HG03060 (cell line): ENCODE results near the gene ZNF76.
"Not testable (repeated sequence)": the region's sequence is repeated elsewhere in the genome, so short reads cannot be mapped to it uniquely, and the experiment has no call there.

Source experiments
- ATAC-seq: cut with Tn5 transposase; IDR thresholded peaks from one replicate; pipeline ENCODE4 v1.9.1; 2021; ENCODE audit warnings: low read depth, moderate number of reproducible peaks; ENCODE audit not compliant: unreplicated experiment

ZNF76 gene

DNA sequence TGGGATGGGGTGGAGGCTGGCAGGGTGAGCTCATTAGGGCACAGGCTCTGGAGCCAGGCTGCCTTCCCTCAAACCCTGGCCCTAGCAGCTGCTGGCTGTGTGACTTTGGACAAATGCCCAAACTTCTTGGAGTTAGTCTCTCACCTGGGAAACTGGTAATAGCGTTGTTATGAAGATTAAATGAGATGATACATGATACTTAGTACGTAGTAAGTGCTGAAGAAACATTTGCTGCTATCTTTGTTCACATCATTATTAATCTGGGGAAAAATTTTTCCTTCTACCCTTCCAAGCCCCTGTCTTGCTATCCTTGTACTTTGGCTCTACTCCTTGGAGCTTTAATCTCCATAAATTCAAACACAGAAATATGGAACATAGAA lies 60.5 kb downstream of the ZNF76 start:
- no peak for ATAC-seq

DNA sequence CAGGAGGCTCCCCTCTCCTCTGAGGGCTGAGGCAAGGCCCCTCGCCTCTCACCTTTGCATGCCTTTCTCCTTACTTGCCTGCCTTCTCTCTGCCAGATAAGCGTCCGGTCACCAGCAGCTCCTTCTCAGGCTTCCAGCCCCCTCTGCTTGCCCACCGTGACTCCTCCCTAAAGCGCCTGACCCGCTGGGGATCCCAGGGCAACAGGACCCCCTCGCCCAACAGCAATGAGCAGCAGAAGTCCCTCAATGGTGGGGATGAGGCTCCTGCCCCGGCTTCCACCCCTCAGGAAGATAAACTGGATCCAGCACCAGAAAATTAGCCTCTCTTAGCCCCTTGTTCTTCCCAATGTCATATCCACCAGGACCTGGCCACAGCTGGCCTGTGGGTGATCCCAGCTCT lies 61.6 kb downstream of the ZNF76 start:
- no peak for ATAC-seq

DNA sequence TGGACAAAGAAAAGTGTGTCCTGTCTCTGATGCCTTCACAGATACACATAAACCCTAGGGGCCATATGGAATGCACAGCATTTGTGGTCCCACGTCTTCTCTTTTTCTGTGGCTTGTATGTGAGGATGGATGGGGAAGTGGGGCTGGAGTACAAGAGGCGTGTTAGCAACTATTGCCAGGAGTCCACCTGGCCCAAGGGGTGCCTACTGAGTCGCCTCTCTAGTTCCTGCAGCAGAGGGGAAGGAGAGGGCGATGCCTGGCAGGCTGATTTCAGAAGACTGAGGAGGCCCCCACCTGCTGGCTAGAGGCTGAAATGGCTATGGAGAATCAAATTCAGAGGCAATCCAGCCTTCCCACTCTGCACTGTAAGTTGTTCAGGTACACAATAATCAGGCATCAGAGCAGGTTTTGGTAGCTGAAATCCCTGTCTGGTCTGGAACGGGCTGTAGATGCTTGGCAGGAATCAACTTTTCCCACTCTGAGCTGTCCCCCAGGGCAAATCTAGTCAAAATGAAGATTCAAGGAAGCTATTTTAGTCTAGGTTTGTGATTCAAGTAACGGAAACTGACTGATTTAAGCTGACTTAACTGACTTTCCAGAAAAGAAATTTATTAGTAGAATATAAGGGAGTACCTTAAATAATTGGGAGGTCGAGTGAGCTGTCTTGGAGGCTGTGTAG lies 68.0 kb downstream of the ZNF76 start:
- no peak for ATAC-seq

DNA sequence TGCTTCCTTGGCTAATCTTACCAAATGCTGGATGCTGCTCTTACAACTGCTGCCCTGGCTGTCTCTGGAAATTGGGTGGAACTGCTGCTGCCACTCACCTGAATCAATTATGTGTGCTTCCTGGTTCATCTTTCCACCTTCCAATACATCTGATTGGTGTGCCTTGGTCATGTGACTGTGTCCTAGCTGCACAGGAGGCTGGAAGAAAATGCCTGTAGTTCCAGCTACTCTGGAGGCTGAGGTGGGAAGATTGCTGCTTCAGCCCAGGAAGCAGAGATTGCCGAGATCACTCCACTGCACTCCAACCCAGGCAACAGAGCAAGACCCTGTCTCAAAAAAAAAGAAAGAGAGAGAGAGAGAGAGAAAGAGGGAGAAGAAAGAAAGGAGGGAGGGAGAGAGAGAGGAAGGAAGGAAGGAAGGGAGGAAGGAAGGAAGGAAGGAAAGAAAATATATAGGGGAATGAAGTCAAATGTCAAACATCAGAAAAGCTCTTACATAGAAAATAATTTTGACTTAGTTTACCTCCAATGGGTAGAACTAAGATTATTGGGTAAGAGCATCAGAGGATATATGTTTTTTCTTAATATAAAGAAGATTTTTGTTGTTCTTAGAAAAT lies 68.7 kb downstream of the ZNF76 start:
- no peak for ATAC-seq

DNA sequence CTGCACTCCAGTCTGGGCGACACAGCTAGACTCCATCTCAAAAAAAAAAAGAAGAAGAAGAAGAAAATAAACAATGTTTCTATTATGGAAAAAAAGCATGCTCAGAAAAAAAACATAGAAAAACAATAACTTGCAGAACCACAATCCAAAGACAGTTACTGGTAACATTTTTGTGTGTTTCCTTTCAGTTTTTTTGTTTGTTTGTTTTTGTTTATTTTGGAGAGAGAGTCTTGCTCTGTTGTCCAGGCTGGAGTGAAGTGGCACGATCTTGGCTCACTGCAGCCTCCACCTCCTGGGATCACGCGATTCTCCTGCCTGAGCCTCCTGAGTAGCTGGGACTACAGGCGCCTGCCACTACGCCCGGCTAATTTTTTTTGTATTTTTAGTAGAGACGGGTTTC lies 69.4 kb downstream of the ZNF76 start:
- not testable (repeated sequence) for ATAC-seq

DNA sequence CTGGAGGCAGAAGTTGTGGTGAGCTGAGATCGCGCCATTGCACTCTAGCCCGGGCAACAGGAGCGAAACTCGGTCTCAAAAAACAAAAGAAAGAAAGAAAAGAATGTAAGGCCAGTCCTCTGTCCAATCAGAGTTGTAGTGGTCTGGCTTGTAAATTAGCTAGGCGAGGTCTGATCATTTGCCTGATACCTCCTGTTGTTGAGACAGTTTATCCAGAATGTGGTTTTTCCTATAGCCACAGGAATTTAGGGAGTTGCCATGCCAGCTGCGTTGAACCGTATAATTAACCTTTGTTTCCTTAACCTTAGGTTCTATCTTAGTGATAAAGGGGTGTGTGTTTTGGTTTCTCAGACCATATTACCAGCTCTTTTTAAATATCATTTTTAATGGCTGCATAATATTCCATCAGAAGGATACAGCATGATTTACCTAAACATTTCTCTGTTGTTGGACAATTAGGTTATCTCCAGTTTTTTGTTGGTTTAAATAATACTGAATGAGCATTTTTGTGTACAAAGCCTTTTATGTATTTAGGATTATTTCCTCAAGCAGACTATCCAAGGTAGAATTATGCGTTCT lies 71.1 kb downstream of the ZNF76 start:
- ATAC-seq: no peak

DNA sequence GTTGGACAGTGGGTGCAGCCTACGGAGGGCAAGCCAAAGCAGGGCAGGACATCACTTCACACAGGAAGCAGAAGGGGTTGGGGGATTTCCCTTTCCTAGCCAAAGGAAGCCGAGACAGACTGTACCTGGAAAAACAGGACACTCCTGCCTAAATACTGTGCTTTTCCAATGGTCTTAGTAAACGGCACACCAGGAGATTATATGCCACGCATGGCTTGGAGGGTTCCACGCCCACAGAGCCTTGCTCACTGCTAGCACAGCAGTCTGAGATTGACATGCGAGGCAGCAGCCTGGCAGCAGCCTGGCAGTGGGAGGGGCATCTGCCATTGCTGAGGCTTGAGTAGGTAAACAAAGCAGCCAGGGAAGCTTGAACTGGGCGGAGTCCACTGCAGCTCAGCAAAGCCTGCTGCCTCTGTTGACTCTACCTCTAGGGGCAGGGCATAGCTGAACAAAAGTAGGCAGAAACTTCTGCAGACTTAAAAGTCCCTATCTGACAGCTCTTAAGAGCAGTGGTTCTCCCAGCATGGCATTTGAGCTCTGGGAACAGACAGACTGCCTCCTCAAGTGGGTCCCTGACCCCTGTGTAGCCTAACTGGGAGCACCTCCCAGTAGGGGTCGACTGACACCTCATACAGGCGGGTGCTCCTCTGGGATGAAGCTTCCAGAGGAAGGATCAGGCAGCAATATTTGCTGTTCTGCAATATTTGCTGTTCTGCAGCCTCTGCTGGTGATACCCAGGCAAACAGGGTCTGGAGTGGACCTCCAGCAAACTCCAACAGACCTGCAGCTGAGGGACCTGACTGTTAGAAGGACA lies 72.7 kb downstream of the ZNF76 start:
- ATAC-seq: not testable (repeated sequence)

DNA sequence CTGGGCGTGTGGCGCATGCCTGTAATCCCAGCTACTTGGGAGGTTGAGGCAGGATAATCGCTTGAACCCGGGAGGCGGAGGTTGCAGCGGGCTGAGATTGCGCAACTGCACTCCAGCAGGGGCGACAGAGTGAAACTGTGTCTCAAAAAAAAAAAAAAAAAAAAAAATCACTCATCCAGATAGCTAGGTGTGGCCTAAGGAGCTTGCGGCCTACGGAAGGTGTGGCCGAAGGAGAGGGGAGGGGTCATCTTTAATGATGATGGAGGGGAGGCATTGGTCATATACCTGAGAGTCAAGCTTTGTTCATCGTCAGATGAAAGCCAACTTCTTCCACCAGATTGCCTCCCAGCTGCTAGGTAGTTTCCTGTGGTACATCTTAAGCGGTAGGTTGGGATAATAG lies 82.0 kb downstream of the ZNF76 start:
- no peak for ATAC-seq

DNA sequence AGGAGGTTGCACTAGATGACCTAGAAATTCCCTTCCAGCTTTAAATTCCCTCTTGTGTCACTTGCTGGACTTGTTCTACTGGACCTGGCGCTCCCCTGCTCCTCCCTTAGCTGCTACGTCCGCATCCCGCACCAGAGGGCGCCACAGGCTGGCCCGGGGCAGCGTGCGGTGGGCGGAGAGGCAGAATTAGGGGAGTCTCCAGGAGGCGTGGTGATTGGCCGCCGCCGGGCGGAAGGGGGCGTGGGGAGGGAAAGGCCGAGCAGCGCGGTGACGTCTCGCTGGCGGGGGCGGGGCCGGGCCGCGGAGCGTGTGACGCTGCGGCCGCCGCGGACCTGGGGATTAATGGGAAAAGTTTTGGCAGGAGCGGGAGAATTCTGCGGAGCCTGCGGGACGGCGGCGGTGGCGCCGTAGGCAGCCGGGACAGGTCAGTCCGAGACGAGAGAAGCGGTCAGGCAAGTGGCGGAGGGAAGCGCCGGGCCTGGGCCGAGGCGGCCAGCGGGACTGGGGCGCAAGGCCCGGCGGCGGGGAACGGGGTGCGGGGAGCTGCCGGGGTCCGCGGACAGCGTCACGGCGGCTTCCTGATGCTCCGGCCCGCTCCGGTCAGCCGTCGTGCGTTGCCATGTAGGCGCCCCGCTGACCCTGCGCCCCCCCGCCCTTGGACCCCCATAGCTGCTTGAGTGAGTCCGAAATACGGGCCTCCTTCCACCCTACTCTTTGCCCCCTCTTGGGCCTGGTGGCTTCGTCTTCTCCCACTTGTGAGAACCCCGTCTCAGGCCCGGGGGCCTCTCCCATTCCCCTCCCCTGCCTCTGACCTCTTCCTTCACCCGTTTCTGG lies 82.9 kb downstream of the ZNF76 start, which contains the start of gene PPARD:
PPARD (plus strand) TSS at position 301 of the 834 bp plus-strand sequence. CDS start 68,530 bp downstream, outside the sequence.
- ATAC-seq: peak; percentile 82

DNA sequence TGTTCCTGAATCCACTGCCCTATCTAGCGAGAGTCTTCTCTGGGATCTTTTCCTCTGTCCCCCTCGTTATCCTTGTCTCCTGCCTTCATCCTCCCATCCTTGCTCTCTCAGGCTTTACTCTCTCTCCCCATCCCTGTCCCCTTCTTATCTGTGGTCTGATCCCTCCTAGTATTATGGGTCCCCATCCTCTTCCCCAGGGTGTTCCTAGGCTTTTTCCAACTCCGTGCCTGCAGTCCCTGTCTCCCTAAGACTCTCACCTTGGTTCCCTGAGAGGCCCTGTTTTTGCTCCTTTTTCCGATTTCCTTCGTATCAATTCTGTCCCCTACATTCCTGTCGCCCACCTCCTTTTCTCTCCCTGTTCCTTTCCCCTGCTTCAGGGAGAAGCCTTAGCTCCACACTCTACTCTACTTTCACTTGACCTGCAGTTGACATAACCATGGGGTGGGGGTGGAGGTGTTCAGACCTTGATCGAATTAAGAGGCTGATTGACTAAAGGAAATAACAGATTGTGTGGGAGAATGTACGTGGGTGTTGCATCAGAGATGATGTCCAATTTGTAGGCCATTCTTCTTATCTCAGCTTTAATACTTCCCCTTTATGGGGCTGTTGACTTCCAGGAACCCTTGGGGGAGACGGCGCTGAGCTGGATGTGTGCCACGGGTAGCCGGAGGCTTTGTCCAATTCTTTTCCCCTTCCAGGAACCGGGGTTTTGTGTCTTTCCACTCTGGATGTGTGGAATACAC lies 83.7 kb downstream of the ZNF76 start:
- no peak for ATAC-seq

DNA sequence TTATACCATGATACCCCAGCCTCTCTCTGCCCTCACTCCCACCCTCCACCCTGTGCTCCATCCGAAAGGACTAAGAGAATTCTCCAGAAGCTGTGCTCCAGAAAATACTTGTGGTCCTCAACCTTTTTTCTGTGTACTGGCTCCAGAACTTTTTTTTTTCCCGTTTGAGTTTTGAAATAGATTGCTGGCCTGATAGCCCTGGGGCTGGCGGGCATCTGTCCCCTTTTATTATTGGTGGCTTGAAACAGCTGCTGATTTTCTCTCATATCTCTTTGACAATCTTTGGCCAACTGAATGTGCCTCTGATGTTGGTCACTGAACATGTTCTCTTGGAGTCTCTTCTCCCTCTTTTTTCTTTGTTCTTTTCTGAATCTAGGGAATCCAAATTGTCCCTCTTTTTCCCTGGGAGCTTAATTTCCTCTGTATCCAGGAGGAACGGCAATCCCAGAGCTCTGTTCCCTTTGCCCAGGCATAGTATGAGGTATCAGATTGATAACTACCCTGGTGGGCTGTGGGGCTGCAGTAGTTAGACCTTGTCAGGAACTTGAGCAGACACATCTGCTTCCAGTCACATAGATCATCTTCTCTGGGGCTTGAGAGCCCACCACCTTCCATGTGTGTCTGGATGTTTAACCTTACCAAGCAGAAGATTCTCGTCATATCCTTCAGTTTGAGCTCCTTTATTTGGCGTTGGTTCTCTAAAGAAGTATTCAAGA lies 84.5 kb downstream of the ZNF76 start:
- ATAC-seq: no peak
